HG02678 (cell line): ENCODE measurements around the gene PHOX2A.
"Not testable (repeated sequence)": the region's sequence is repeated elsewhere in the genome, so short reads cannot be mapped to it uniquely, and the experiment has no call there.

ENCODE experiments used
- ATAC-seq: cut with Tn5 transposase; IDR thresholded peaks from one replicate; pipeline ENCODE4 v1.9.1; 2021; ENCODE audit warnings: mild to moderate bottlenecking, moderate library complexity; ENCODE audit not compliant: unreplicated experiment

PHOX2A gene

GRCh38 chr11:72244060-72244360 lies at the start of gene PHOX2A:
PHOX2A (minus strand) TSS chr11:72244176; CDS start chr11:72244004, 172 bp downstream.
- no peak for ATAC-seq

- no peak for ATAC-seq
Observed at GRCh38 chr11:72293391-72293790, 49.4 kb upstream of the PHOX2A start.

- no peak for ATAC-seq
Observed at GRCh38 chr11:72292106-72292785, 48.3 kb upstream of the PHOX2A start.

- ATAC-seq = not testable (repeated sequence)
Observed at GRCh38 chr11:72290741-72291140, 46.8 kb upstream of the PHOX2A start.

- no peak for ATAC-seq
Observed at GRCh38 chr11:72287293-72287692, 43.3 kb upstream of the PHOX2A start.

GRCh38 chr11:72283947-72284346 lies 40.0 kb upstream of the PHOX2A start:
- ATAC-seq = no peak

- no peak for ATAC-seq
Observed at GRCh38 chr11:72280726-72281315, 36.8 kb upstream of the PHOX2A start.

GRCh38 chr11:72280037-72280436 lies 36.1 kb upstream of the PHOX2A start:
- no peak for ATAC-seq

GRCh38 chr11:72278905-72279304 lies 34.9 kb upstream of the PHOX2A start:
- no peak for ATAC-seq

- no peak for ATAC-seq
Observed at GRCh38 chr11:72274435-72274834, 30.5 kb upstream of the PHOX2A start.

GRCh38 chr11:72271980-72272379 lies 28.0 kb upstream of the PHOX2A start:
- no peak for ATAC-seq

- no peak for ATAC-seq
Observed at GRCh38 chr11:72267956-72268617, 24.1 kb upstream of the PHOX2A start.

GRCh38 chr11:72266960-72267359 lies 23.0 kb upstream of the PHOX2A start:
- ATAC-seq = not testable (repeated sequence)

- ATAC-seq = no peak
Observed at GRCh38 chr11:72265951-72266350, 22.0 kb upstream of the PHOX2A start.

- ATAC-seq = no peak
Observed at GRCh38 chr11:72263361-72263760, 19.4 kb upstream of the PHOX2A start.

GRCh38 chr11:72260574-72260973 lies 16.6 kb upstream of the PHOX2A start:
- ATAC-seq = no peak

GRCh38 chr11:72259490-72259889 lies 15.5 kb upstream of the PHOX2A start:
- ATAC-seq = no peak

GRCh38 chr11:72257570-72257969 lies 13.6 kb upstream of the PHOX2A start:
- ATAC-seq = no peak

GRCh38 chr11:72254299-72254993 lies 10.5 kb upstream of the PHOX2A start:
- ATAC-seq = no peak

GRCh38 chr11:72253392-72253791 lies 9.4 kb upstream of the PHOX2A start:
- ATAC-seq = no peak

GRCh38 chr11:72251614-72252013 lies 7.6 kb upstream of the PHOX2A start:
- ATAC-seq = no peak
